Muscle of leg (tissue), 11 donors: ENCODE results near the gene MRPL19. TPM values are rescaled to one million over a fixed set of nuclear protein-coding genes. Genes with fewer than 3 reads are reported as not detected.
A peak's percentile ranks its signal among the peaks of the same experiment; 100 is the strongest.
"Not testable (repeated sequence)": the region's sequence is repeated elsewhere in the genome, so short reads cannot be mapped to it uniquely, and the experiment has no call there.

Experiments
- DNase-seq: peaks from one replicate; pipeline ENCODE4 v3.0.0; 2013
- H3K27ac ChIP-seq: one replicate; pipeline ENCODE4 v1.5.1; 2013; ENCODE audit warnings: mild to moderate bottlenecking, low read length, control low read depth
- H3K27me3 ChIP-seq: one replicate; pipeline ENCODE4 v1.6.1; 2013; ENCODE audit warnings: low read length; ENCODE audit not compliant: control insufficient read depth, insufficient read depth
- H3K36me3 ChIP-seq: one replicate; pipeline ENCODE4 v1.6.1; 2013; ENCODE audit warnings: low read length; ENCODE audit not compliant: control insufficient read depth, insufficient read depth
- H3K4me1 ChIP-seq: one replicate; pipeline ENCODE4 v1.6.1; 2013; ENCODE audit warnings: low read length; ENCODE audit not compliant: control insufficient read depth, insufficient read depth
- H3K4me3 ChIP-seq: one replicate; pipeline ENCODE4 v1.5.1; 2013; ENCODE audit warnings: low read length, control low read depth
- H3K9me3 ChIP-seq: replicated peaks from 2 replicates; pipeline ENCODE4 v1.6.1; 2013; ENCODE audit warnings: low read depth, low read length; ENCODE audit not compliant: control insufficient read depth
- WGBS: methylation state at CpG from one replicate; pipeline ENCODE4 v1.1.5; 2013; ENCODE audit warnings: missing lambda C conversion rate; ENCODE audit not compliant: insufficient coverage; 5-methylcytosine and 5-hydroxymethylcytosine counted together
- polyA plus RNA-seq, 8 donors: library from polyadenylated mRNA; unstranded; fragments of 120-200 nt; gene quantifications; one replicate each; pipeline versions ENCODE4 v1.2.1 to v1.2.3, GENCODE V29; 2013; ENCODE audit warnings: inconsistent platforms in 1 of 8, low replicate concordance in 1 of 8; ENCODE audit not compliant: insufficient read length in 8 of 8, insufficient read depth in 1 of 8
- total RNA-seq: library from RNA; stranded (reverse); fragments of 120-200 nt; gene quantifications from one replicate; pipeline ENCODE4 v1.2.4, GENCODE V29; 2013

Gene MRPL19
- total and polyA plus RNA-seq, 9 donors: 27.3 to 39.5 (median 34.8) TPM

- H3K4me1 ChIP-seq: no peaks in the 10 kb centered on the region
Observed at GRCh38 chr2:75655861-75656260, 9.3 kb downstream of the MRPL19 start.

GRCh38 chr2:75656563-75656962, 10.0 kb downstream of the MRPL19 start:
- Histone ChIP-seq H3K27me3 (no peaks in the 10 kb centered on the region), H3K27ac (no peak overlapping the region), H3K36me3 (peaks cover 39% of the 10 kb centered on the region), H3K4me3 (no peak overlapping the region), H3K9me3 (peaks cover 2% of the 10 kb centered on the region), H3K4me1 (no peaks in the 10 kb centered on the region)
- no peak for DNase-seq
- WGBS: no CpG with 5 or more reads among the region's 1 CpG

More at GRCh38 chr2:75655861-75656260, 9.3 kb downstream of the MRPL19 start:
- Histone ChIP-seq H3K4me3 (no peak overlapping the region), H3K27ac (no peak overlapping the region), H3K27me3 (no peaks in the 10 kb centered on the region), H3K36me3 (peaks cover 38% of the 10 kb centered on the region), H3K9me3 (peaks cover 2% of the 10 kb centered on the region)
- WGBS: 78% methylated on average over 1 of the region's 1 CpG
- DNase-seq: no peak

- DNase-seq: no peak
- Histone ChIP-seq H3K9me3 (peaks cover 2% of the 10 kb centered on the region), H3K27me3 (no peaks in the 10 kb centered on the region), H3K4me1 (no peaks in the 10 kb centered on the region), H3K27ac (no peak overlapping the region), H3K36me3 (peaks cover 37% of the 10 kb centered on the region), H3K4me3 (no peak overlapping the region)
Observed at GRCh38 chr2:75657798-75658197, 11.2 kb downstream of the MRPL19 start.

- no peak overlapping the region for H3K27ac ChIP-seq
- no peaks in the 10 kb centered on the region for H3K27me3 ChIP-seq
- no CpG with 5 or more reads among the region's 6 CpGs for WGBS
- no peak overlapping the region for H3K4me3 ChIP-seq
- no peaks in the 10 kb centered on the region for H3K4me1 ChIP-seq
- DNase-seq: no peak
- peaks cover 18% of the 10 kb centered on the region for H3K36me3 ChIP-seq
- no peaks in the 10 kb centered on the region for H3K9me3 ChIP-seq
Observed at GRCh38 chr2:75666911-75667310, 20.3 kb downstream of the MRPL19 start.

GRCh38 chr2:75667884-75668283, 21.3 kb downstream of the MRPL19 start:
- Histone ChIP-seq H3K27me3 (no peaks in the 10 kb centered on the region), H3K4me3 (no peak overlapping the region), H3K27ac (no peak overlapping the region), H3K36me3 (peaks cover 24% of the 10 kb centered on the region), H3K4me1 (no peaks in the 10 kb centered on the region), H3K9me3 (no peaks in the 10 kb centered on the region)
- no CpG with 5 or more reads among the region's 2 CpGs for WGBS
- DNase-seq: no peak

- H3K4me1 ChIP-seq, H3K4me3 ChIP-seq, H3K27me3 ChIP-seq, H3K27ac ChIP-seq, H3K9me3 ChIP-seq: not testable (repeated sequence)
- H3K36me3 ChIP-seq: peaks cover 16% of the 10 kb centered on the region
- peak; percentile 20 for DNase-seq
- WGBS: no CpG with 5 or more reads among the region's 4 CpGs
Observed at GRCh38 chr2:75675423-75675822, 28.8 kb downstream of the MRPL19 start.

GRCh38 chr2:75675908-75676307, 29.3 kb downstream of the MRPL19 start:
- no CpG with 5 or more reads among the region's 3 CpGs for WGBS
- H3K4me1 ChIP-seq: no peaks in the 10 kb centered on the region
- H3K9me3 ChIP-seq: no peaks in the 10 kb centered on the region
- H3K27ac ChIP-seq: no peak overlapping the region
- no peak overlapping the region for H3K4me3 ChIP-seq
- H3K27me3 ChIP-seq: no peaks in the 10 kb centered on the region
- DNase-seq: no peak
- peaks cover 19% of the 10 kb centered on the region for H3K36me3 ChIP-seq

GRCh38 chr2:75676464-75676863, 29.9 kb downstream of the MRPL19 start:
- Histone ChIP-seq H3K9me3 (no peaks in the 10 kb centered on the region), H3K27me3 (no peaks in the 10 kb centered on the region), H3K4me1 (no peaks in the 10 kb centered on the region), H3K27ac (no peak overlapping the region), H3K4me3 (no peak overlapping the region), H3K36me3 (peaks cover 20% of the 10 kb centered on the region)
- no CpG with 5 or more reads among the region's 3 CpGs for WGBS
- DNase-seq: no peak

GRCh38 chr2:75679556-75679955, 33.0 kb downstream of the MRPL19 start:
- no peak overlapping the region for H3K27ac ChIP-seq
- peaks cover 25% of the 10 kb centered on the region for H3K36me3 ChIP-seq
- no peak for DNase-seq
- H3K4me3 ChIP-seq: no peak overlapping the region
- 90% methylated on average over 1 of the region's 1 CpG for whole genome bisulfite sequencing
- H3K9me3 ChIP-seq: no peaks in the 10 kb centered on the region
- no peaks in the 10 kb centered on the region for H3K27me3 ChIP-seq
- H3K4me1 ChIP-seq: no peaks in the 10 kb centered on the region

GRCh38 chr2:75680402-75680801, 33.8 kb downstream of the MRPL19 start:
- Histone ChIP-seq H3K27me3 (no peaks in the 10 kb centered on the region), H3K9me3 (no peaks in the 10 kb centered on the region), H3K36me3 (peaks cover 31% of the 10 kb centered on the region), H3K27ac (no peak overlapping the region), H3K4me3 (no peak overlapping the region), H3K4me1 (no peaks in the 10 kb centered on the region)
- no peak for DNase-seq
- WGBS: 100% methylated on average over 1 of the region's 1 CpG

- not testable (repeated sequence) for H3K4me1 ChIP-seq, H3K27ac ChIP-seq, H3K4me3 ChIP-seq, DNase-seq, H3K9me3 ChIP-seq, H3K27me3 ChIP-seq
- WGBS: 100% methylated on average over 3 of the region's 5 CpGs
- H3K36me3 ChIP-seq: peaks cover 50% of the 10 kb centered on the region
Observed at GRCh38 chr2:75683430-75683829, 36.8 kb downstream of the MRPL19 start.
